ENCODE data around the gene CFAP58.

GRCh38 chr10:104339469-104340110, 14.0 kb upstream of the CFAP58 start:
- no peak for TF ChIP-seq REST (IDR thresholded peaks at IDR 0.05; ENCODE audit: low read depth)
- TF ChIP-seq RAD21 (IDR thresholded peaks at IDR 0.05; ENCODE audit: low read depth): no peak
- no peak for TF ChIP-seq EP300 (IDR thresholded peaks at IDR 0.05; ENCODE audit: borderline replicate concordance)
- no peak for TF ChIP-seq TAF1 (IDR thresholded peaks at IDR 0.05; ENCODE audit: low read depth)
- TF ChIP-seq NFIC (IDR thresholded peaks at IDR 0.05): no peak
- TF ChIP-seq FOXM1 (IDR thresholded peaks at IDR 0.05; ENCODE audit: borderline replicate concordance, low read depth): no peak
- TF ChIP-seq MAX (IDR thresholded peaks at IDR 0.05): no peak
- no peak for TF ChIP-seq ZBTB7A (IDR thresholded peaks at IDR 0.05; ENCODE audit: low read depth)
